GM12872 (cell line): ENCODE measurements around the gene LIME1.

Source experiments
- TF ChIP-seq, protein P1 (sequence below): IDR thresholded peaks from 3 replicates; pipeline ENCODE4 v1.5.1; 2011; ENCODE audit warnings: low read depth, mild to moderate bottlenecking, low read length, moderate library complexity; ENCODE audit not compliant: insufficient read depth

Gene LIME1, protein sequence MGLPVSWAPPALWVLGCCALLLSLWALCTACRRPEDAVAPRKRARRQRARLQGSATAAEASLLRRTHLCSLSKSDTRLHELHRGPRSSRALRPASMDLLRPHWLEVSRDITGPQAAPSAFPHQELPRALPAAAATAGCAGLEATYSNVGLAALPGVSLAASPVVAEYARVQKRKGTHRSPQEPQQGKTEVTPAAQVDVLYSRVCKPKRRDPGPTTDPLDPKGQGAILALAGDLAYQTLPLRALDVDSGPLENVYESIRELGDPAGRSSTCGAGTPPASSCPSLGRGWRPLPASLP

GRCh38 chr20:63735859-63736718 lies at the start of gene LIME1:
Gene LIME1, plus strand, starts transcription at chr20:63736664. Its CDS starts 886 bp downstream, at chr20:63737550.
- TF ChIP-seq, protein P1, sequence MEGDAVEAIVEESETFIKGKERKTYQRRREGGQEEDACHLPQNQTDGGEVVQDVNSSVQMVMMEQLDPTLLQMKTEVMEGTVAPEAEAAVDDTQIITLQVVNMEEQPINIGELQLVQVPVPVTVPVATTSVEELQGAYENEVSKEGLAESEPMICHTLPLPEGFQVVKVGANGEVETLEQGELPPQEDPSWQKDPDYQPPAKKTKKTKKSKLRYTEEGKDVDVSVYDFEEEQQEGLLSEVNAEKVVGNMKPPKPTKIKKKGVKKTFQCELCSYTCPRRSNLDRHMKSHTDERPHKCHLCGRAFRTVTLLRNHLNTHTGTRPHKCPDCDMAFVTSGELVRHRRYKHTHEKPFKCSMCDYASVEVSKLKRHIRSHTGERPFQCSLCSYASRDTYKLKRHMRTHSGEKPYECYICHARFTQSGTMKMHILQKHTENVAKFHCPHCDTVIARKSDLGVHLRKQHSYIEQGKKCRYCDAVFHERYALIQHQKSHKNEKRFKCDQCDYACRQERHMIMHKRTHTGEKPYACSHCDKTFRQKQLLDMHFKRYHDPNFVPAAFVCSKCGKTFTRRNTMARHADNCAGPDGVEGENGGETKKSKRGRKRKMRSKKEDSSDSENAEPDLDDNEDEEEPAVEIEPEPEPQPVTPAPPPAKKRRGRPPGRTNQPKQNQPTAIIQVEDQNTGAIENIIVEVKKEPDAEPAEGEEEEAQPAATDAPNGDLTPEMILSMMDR = peak; percentile 31; the same call in 2 of the 3 replicates

DNA sequence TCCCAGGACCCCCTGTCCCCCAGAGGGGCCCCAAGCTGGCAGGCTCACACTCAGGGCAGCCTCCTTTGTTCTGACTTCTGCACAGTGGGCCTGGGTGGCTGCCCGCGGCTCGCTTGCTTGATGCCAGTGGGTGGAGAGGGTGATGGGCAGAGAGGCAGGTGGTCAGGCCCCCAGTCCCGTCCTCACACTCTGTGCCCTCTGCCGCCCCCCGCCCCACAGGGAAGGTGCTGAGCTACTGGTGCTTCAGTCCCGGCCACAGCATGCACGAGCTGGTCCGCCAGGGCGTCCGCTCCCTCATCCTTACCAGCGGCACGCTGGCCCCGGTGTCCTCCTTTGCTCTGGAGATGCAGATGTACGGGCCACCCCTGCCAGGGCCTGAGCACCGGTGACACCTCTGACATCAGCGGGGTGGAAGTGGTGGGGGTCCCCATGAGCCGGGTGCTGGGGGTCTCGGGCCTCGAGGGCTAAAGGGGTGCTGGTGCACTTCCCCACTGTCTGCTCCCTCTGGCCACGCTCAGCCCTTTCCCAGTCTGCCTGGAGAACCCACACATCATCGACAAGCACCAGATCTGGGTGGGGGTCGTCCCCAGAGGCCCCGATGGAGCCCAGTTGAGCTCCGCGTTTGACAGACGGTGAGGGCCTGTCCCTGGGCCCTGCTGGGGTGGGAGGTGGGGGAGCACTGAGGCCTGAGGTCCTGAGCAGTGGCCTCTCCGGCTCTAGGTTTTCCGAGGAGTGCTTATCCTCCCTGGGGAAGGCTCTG lies 48.9 kb upstream of the LIME1 start:
- TF ChIP-seq, protein P1 = no peak

GRCh38 chr20:63688228-63689045 lies 48.0 kb upstream of the LIME1 start:
- TF ChIP-seq, protein P1 = no peak

DNA sequence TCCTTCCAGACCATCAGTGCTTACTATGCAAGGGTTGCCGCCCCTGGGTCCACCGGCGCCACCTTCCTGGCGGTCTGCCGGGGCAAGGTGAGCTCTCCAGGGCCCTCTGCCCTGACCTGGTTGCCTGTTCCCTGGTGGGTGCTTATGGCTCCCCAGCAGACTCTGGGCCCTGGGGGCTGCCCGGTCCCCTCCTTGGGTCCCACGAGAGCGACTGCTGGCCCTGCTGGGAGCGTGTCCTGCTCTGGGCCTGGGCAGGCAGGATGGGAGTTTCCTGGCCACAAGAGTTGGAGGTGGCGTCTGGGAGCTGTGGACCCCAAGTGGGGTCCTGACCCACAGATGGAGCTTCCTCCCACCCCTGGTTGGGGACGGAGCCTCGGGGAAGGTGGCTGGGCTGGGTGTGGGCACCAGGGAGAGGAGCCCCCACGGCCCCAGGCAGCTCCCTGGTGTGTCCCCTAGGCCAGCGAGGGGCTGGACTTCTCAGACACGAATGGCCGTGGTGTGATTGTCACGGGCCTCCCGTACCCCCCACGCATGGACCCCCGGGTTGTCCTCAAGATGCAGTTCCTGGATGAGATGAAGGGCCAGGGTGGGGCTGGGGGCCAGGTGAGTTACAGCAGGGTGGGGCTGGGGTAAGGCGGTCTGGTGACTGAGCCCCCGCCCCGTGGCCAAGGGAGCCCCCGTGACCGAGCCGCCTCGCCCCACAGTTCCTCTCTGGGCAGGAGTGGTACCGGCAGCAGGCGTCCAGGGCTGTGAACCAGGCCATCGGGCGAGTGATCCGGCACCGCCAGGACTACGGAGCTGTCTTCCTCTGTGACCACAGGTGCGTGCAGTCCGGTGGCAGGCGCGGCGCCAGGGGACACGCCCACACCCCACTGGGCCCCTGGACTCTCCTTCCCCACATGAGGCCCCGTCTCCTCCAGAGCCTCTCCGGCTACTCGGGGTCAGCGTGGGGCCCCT lies 47.1 kb upstream of the LIME1 start:
- TF ChIP-seq, protein P1 = no peak

GRCh38 chr20:63690003-63690897 lies 46.2 kb upstream of the LIME1 start:
- TF ChIP-seq, protein P1 = no peak
